Glutamatergic neuron (in vitro differentiated cells): ENCODE measurements around the gene FASTKD1. TPM values are rescaled to one million over a fixed set of nuclear protein-coding genes. Genes with fewer than 3 reads are reported as not detected.
"Not testable (repeated sequence)": the region's sequence is repeated elsewhere in the genome, so short reads cannot be mapped to it uniquely, and the experiment has no call there.

Experiments
- DNase-seq: peaks from one replicate; pipeline ENCODE4 v3.0.0; 2022
- H3K27ac Mint-ChIP-seq: one replicate; pipeline ENCODE4 v1.8.0; 2020; ENCODE audit warnings: mild to moderate bottlenecking, mixed read lengths, inconsistent platforms; ENCODE audit not compliant: unreplicated experiment
- H3K27me3 Mint-ChIP-seq: one replicate; pipeline ENCODE4 v1.8.0; 2020; ENCODE audit warnings: mild to moderate bottlenecking, moderate library complexity, mixed read lengths, inconsistent platforms; ENCODE audit not compliant: unreplicated experiment
- H3K36me3 Mint-ChIP-seq: one replicate; pipeline ENCODE4 v1.8.0; 2020; ENCODE audit warnings: mild to moderate bottlenecking, mixed read lengths, inconsistent platforms; ENCODE audit not compliant: unreplicated experiment
- H3K4me1 Mint-ChIP-seq: one replicate; pipeline ENCODE4 v1.8.0; 2020; ENCODE audit warnings: mild to moderate bottlenecking, low read depth, mixed read lengths, inconsistent platforms; ENCODE audit not compliant: unreplicated experiment
- H3K4me3 Mint-ChIP-seq: one replicate; pipeline ENCODE4 v1.8.0; 2020; ENCODE audit warnings: mild to moderate bottlenecking, mixed read lengths, inconsistent platforms; ENCODE audit not compliant: unreplicated experiment
- H3K9me3 Mint-ChIP-seq: one replicate; pipeline ENCODE4 v1.8.0; 2020; ENCODE audit warnings: mild to moderate bottlenecking, moderate library complexity, mixed read lengths, inconsistent platforms; ENCODE audit not compliant: unreplicated experiment
- CTCF ChIP-seq: fragments of 200-600 bp; sonication (generic); IDR thresholded peaks from one replicate; pipeline ENCODE4 v1.5.0; 2021; ENCODE audit not compliant: partially characterized antibody, unreplicated experiment
- long read RNA-seq: library from polyadenylated mRNA; unstranded; transcript quantifications from one replicate; pipeline ENCODE4 v2.0.0, GENCODE V29; 2020; ENCODE audit not compliant: unreplicated experiment
- total RNA-seq: library from RNA; stranded (reverse); fragmentation: NEBNext Ultra II Directional; extraction: Animal tissue kit (Norgen Biotek cat#: 25700); gene quantifications from one replicate; pipeline ENCODE4 v1.2.1, GENCODE V29; 2021; ENCODE audit not compliant: unreplicated experiment

Gene FASTKD1
- total RNA-seq, result 38.1 TPM
- long read RNA-seq, partial matches to known transcripts, result 6 of 17 reads
- long read RNA-seq, other reads (novel, unspliced or antisense), result 7 of 17 reads

GRCh38 chr2:169573160-169573973 lies at the start of gene FASTKD1:
Gene FASTKD1 (minus strand): TSS chr2:169573865. CDS start chr2:169572029, 1,836 bp downstream.
- H3K4me1 Mint-ChIP-seq, result peaks cover 5% of the 10 kb centered on the region
- peak within 1 kb of the TSS; percentile 98 for H3K4me3 Mint-ChIP-seq
- peaks cover 7% of the 10 kb centered on the region for H3K9me3 Mint-ChIP-seq
- DNase-seq, result peak; percentile 86
- no peaks in the 10 kb centered on the region for H3K36me3 Mint-ChIP-seq
- H3K27me3 Mint-ChIP-seq, result peaks cover 4% of the 10 kb centered on the region
- TF ChIP-seq CTCF, result no peak
- H3K27ac Mint-ChIP-seq, result peak within 1 kb of the TSS; percentile 92

DNA sequence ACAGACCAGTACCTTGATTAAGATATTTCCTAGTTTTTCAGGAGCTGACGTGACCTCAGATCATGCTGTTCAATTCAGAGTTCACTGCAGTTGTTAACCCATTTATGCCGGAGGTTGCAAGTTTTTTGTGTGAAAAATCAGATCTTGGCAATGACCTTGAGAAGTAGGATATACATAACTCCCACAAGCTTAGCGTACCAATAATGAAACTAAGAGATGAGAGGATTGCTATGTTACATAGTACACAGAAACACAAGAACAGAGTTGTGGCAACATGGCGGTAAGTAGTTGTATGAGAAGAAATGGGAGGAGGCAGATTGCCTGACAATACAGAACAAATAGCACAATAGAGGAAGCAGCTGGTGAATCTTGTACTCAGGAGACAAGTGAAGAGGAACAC lies 49.6 kb upstream of the FASTKD1 start:
- Mint-ChIP-seq H3K4me1 (no peaks in the 10 kb centered on the region), H3K27me3 (no peaks in the 10 kb centered on the region), H3K4me3 (no peak overlapping the region), H3K36me3 (peaks cover 9% of the 10 kb centered on the region), H3K9me3 (no peaks in the 10 kb centered on the region), H3K27ac (no peak overlapping the region)
- DNase-seq, result no peak
- no peak for TF ChIP-seq CTCF

- Mint-ChIP-seq H3K36me3 (peaks cover 25% of the 10 kb centered on the region), H3K27me3 (no peaks in the 10 kb centered on the region), H3K9me3 (peaks cover 1% of the 10 kb centered on the region)
Measured at GRCh38 chr2:169620509-169620908, 46.8 kb upstream of the FASTKD1 start.

GRCh38 chr2:169619946-169620345 lies 46.3 kb upstream of the FASTKD1 start:
- Mint-ChIP-seq H3K36me3 (peaks cover 29% of the 10 kb centered on the region), H3K9me3 (peaks cover 1% of the 10 kb centered on the region), H3K27me3 (no peaks in the 10 kb centered on the region), H3K4me3 (no peak overlapping the region), H3K4me1 (no peaks in the 10 kb centered on the region), H3K27ac (no peak overlapping the region)
- DNase-seq, result no peak
- no peak for TF ChIP-seq CTCF

More at GRCh38 chr2:169620509-169620908, 46.8 kb upstream of the FASTKD1 start:
- H3K4me1 Mint-ChIP-seq, result no peaks in the 10 kb centered on the region
- no peak for TF ChIP-seq CTCF
- no peak for DNase-seq
- H3K4me3 Mint-ChIP-seq, result no peak overlapping the region
- H3K27ac Mint-ChIP-seq, result no peak overlapping the region

- not testable (repeated sequence) for H3K27me3 Mint-ChIP-seq, H3K27ac Mint-ChIP-seq, H3K9me3 Mint-ChIP-seq, DNase-seq, H3K4me3 Mint-ChIP-seq, H3K4me1 Mint-ChIP-seq
- H3K36me3 Mint-ChIP-seq, result peaks cover 34% of the 10 kb centered on the region
Measured at GRCh38 chr2:169615982-169616381, 42.3 kb upstream of the FASTKD1 start.
